Ammon's horn (tissue), 1 donor: ENCODE results near the gene CD82.

ENCODE experiments used
- DNase-seq: peaks from one replicate; pipeline ENCODE4 v3.0.0-alpha.2; 2016; ENCODE audit warnings: low spot score

The CD82 gene

GRCh38 chr11:44602891-44603310 lies 37.4 kb downstream of the CD82 start:
- no peak for DNase-seq

- DNase-seq, result no peak
Measured at GRCh38 chr11:44604171-44604581, 38.7 kb downstream of the CD82 start.

GRCh38 chr11:44605068-44605708 lies 39.7 kb downstream of the CD82 start:
- DNase-seq, result no peak

GRCh38 chr11:44605965-44606364 lies 40.5 kb downstream of the CD82 start:
- DNase-seq, result no peak

DNA sequence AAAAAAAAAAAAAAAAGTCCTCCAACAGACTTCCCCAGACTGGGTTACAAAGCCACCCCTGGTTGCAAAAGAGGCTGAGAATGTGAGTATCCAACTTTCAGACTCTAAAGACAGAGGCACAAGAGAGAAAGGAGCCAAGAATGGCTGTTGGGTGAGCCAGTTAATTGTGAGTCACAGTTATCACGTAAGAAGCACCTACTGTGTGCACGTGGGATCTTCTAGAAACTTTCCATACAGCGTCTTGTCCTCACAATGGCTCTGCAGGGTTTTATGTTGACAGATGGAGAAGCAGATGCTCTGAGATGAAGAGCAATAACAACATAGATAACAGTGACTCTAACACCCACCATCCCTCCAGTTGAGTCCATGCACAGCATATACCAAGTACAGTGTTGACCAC lies 41.0 kb downstream of the CD82 start:
- no peak for DNase-seq

DNA sequence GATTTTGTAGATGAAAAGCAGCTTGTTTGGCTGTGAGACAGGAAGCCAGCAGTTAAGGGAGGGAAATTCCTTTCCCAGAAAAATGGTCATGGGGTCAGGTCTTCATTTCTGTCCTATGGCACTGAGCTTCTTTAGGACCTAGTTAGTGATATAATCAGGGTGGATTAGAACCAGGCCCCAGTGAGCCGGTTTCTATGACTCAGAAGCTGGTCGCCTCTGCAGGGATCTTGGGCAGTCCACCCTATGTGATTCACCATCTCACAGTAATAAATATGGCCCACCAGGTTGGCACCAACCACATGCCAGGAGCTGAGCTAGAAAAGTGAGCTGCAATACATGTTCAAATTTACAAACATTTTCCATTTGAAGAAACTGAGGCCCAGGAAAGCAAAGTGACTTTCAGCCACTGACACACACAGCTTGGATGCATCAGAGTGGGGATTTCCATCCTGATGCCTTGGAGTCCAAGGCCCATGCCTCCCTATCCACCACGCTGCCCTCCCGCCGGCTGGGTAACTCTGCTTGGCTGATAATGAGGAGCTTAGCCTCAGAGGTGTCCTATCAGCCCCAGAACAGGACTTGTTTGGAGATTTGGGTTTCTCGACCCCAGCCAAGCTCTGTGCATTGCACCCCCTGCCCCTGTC lies 42.0 kb downstream of the CD82 start:
- DNase-seq, result no peak

DNA sequence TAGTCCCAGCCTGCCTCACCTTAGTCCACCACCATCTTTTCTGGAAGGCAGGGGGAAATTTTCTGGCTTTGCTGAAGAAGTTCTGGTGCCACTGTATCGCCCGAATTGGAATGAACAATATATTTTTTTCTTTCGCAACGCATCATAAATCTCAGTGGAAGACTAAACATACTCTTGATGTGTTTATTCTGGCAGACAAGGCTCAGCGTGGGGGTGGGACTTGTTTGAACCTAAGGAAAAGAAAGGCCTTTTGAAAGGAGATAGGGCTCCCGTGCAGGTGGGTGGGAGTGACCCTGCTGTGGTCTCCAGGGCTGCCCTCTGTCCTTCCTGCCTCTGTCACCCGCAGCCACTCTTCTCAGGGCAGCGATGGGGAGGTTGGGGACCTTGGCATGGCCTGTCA lies 42.5 kb downstream of the CD82 start:
- DNase-seq, result no peak

GRCh38 chr11:44608651-44608990 lies 43.2 kb downstream of the CD82 start:
- no peak for DNase-seq

GRCh38 chr11:44608991-44609782 lies 43.7 kb downstream of the CD82 start:
- no peak for DNase-seq

- DNase-seq, result no peak
Measured at GRCh38 chr11:44609783-44610155, 44.3 kb downstream of the CD82 start.

- no peak for DNase-seq
Measured at GRCh38 chr11:44610186-44610955, 44.9 kb downstream of the CD82 start.

DNA sequence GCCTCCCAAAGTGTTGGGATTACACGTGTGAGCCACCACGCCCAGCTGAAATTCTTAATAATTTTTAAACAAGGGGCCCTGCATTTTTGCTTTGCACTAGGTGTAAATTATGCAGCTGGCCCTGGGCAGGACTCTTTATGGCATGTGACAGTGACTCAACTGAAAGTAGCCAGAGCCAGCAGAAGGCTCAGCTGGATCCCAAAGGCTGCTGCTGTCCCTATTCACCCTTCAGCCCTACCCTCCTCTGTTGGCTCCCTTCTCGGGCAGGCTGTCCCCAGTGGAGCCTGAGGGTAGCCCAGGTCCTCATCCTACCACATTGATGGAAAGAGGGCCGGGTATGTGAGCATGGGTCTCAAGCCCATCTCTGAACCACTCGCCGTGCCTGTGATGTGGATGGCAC lies 45.6 kb downstream of the CD82 start:
- no peak for DNase-seq

- no peak for DNase-seq
Measured at GRCh38 chr11:44611687-44612434, 46.4 kb downstream of the CD82 start.

DNA sequence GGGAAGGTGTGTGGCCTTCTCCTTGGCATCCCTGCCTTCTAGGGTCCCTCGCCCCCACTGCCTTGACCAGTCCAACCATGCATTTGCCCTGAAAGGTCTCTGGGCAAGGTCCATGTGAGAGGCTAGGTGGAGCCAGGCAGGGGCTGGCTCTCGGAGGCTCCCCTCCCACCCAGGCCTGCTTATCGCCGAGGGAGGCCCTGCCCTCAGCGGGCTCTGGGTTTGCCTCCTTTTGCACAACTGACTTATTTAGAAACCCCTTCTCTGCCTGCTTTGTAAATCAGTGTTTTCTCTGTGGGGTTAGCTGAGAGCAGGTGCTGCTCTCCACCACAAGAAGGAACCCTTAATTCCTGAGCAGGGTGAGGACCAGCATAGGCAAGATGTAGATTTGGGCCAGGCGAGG lies 47.7 kb downstream of the CD82 start:
- DNase-seq, result no peak

DNA sequence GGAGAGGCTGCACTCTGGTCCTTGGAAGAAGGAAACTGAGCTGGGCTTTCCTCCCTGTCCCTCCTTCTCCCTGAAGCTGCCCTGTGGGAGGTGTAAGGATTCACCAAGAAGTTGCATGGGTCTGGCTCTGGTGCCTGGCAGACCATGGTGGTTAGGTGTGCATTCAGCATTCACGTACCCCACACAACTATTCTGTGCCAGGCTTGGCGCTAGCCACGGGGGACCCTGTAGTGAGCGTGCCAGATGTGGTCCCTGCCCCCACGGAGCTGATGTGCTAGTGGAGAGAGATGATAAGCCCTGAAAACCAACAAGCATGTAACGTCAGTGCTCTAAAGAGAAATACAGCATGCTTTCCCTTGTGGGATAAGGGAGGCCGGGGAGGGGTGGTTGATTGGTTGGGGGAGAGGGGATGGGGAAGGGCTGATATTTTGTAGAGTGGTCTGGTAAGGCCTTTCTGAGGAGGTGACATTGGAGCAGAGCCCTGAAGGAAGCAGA lies 48.9 kb downstream of the CD82 start:
- DNase-seq, result no peak

- DNase-seq, result no peak
Measured at GRCh38 chr11:44615041-44615755, 49.7 kb downstream of the CD82 start.

DNA sequence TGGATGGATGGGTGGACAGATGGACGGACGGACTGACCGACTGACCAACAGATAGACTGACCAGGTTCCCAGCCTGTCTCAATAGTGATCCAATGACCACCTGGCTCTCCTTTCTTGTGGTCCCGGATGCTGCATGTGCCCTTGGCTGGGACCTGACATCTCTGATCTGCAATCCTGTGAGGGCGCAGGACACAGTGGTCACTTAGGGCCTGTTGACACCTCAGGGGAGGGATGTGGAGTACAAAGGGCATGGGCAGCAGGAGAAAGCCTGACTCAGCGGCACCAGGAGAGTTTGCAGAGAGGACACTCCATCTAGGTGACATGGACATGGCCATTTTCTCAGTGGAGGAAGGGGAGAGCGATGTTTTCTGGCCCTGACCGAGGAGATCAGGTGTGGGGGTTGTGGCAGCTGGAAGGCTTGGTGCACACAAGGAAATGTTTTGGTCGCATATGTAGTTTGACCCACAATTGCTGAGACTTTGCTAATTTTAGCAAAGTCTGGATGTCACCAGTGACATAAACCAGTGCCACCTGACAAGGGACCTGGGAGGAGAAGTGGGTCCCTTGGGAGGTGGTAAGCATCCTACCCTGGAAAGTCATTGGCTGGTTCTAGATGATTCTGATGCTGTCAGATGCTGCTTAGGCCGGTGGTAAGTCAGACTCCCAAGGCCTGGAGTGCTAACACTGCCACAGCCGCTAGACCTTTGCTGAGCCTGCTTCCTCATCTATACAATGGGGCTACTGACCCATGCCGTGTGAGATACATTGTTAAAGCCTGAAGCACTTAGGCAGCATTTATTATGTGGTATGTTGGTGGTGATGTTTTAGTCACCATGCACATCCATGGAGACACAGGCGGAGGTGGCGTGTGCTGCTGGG lies 50.7 kb downstream of the CD82 start:
- DNase-seq, result no peak

- no peak for DNase-seq
Measured at GRCh38 chr11:44617671-44618461, 52.4 kb downstream of the CD82 start.
